NCI-H82 treated with DMSO at 0.1 percent for 48 hours (cell line): ENCODE results near the gene RABEP1.
"Not testable (repeated sequence)": the region's sequence is repeated elsewhere in the genome, so short reads cannot be mapped to it uniquely, and the experiment has no call there.

Experiments used
- DNase-seq: peaks from one replicate; lab custom pipeline; 2025; ENCODE audit not compliant: unreplicated experiment; lab: John Stamatoyannopoulos, UW

The RABEP1 gene

GRCh38 chr17:5419959-5420653 is 138.0 kb downstream of the RABEP1 start, which contains the start of gene RPAIN:
Gene RPAIN (plus strand): TSS chr17:5420182. CDS start chr17:5420211, 29 bp downstream.
- peak; percentile 96 for DNase-seq

GRCh38 chr17:5422505-5422904 is 140.4 kb downstream of the RABEP1 start:
- DNase-seq = no peak

GRCh38 chr17:5424909-5425308 is 142.8 kb downstream of the RABEP1 start:
- no peak for DNase-seq

GRCh38 chr17:5425826-5426225 is 143.7 kb downstream of the RABEP1 start:
- DNase-seq = no peak

GRCh38 chr17:5429191-5429887 is 147.3 kb downstream of the RABEP1 start:
- no peak for DNase-seq

GRCh38 chr17:5430413-5430999 is 148.4 kb downstream of the RABEP1 start:
- DNase-seq = no peak

- not testable (repeated sequence) for DNase-seq
Measured at GRCh38 chr17:5431234-5431633, 149.2 kb downstream of the RABEP1 start.

- no peak for DNase-seq
Measured at GRCh38 chr17:5431949-5432556, 150.0 kb downstream of the RABEP1 start.

GRCh38 chr17:5434984-5435383 is 152.9 kb downstream of the RABEP1 start:
- no peak for DNase-seq
